Endodermal cell (in vitro differentiated cells): ENCODE results near the gene IL11RA. TPM values are rescaled to one million over a fixed set of nuclear protein-coding genes. Genes with fewer than 3 reads are reported as not detected.
A peak's percentile ranks its signal among the peaks of the same experiment; 100 is the strongest.
"Not testable (repeated sequence)": the region's sequence is repeated elsewhere in the genome, so short reads cannot be mapped to it uniquely, and the experiment has no call there.

Experiments
- DNase-seq: peaks from one replicate; pipeline ENCODE4 v3.0.0-alpha.2; 2017
- H3K27ac ChIP-seq: 2 replicates; pipeline ENCODE4 v1.5.1; 2013; ENCODE audit warnings: mild to moderate bottlenecking, low read depth, low read length, moderate library complexity
- H3K27me3 ChIP-seq: 2 replicates; pipeline ENCODE4 v1.6.1; 2013; ENCODE audit warnings: mild to moderate bottlenecking, low read length, moderate library complexity; ENCODE audit not compliant: insufficient read depth, control insufficient read depth, poor library complexity, severe bottlenecking
- H3K36me3 ChIP-seq: 2 replicates; pipeline ENCODE4 v1.7.0; 2013; ENCODE audit warnings: mild to moderate bottlenecking, low read length, moderate library complexity; ENCODE audit not compliant: control insufficient read depth, insufficient read depth
- H3K4me1 ChIP-seq: one replicate; pipeline ENCODE4 v1.7.0; 2013; ENCODE audit warnings: low read length; ENCODE audit not compliant: control insufficient read depth, insufficient read depth
- H3K4me3 ChIP-seq: 2 replicates; pipeline ENCODE4 v1.5.1; 2013; ENCODE audit warnings: mild to moderate bottlenecking, low read length, moderate library complexity
- H3K9ac ChIP-seq: 2 replicates; pipeline ENCODE4 v1.6.1; 2013; ENCODE audit warnings: mild to moderate bottlenecking, low read length, moderate library complexity; ENCODE audit not compliant: poor library complexity, severe bottlenecking; ENCODE audit errors: extremely low read depth
- H3K9me3 ChIP-seq: 2 replicates; pipeline ENCODE4 v1.6.1; 2013; ENCODE audit warnings: mild to moderate bottlenecking, low read length, moderate library complexity; ENCODE audit not compliant: control insufficient read depth
- H3K27ac Mint-ChIP-seq: 2 replicates; pipeline ENCODE4 v1.8.0; 2020; ENCODE audit warnings: mixed read lengths
- H3K27me3 Mint-ChIP-seq: 2 replicates; pipeline ENCODE4 v1.8.0; 2021; ENCODE audit warnings: mild to moderate bottlenecking, mixed read lengths; ENCODE audit not compliant: insufficient read depth
- H3K36me3 Mint-ChIP-seq: 2 replicates; pipeline ENCODE4 v1.8.0; 2020; ENCODE audit warnings: low read depth, mixed read lengths
- H3K4me1 Mint-ChIP-seq: 2 replicates; pipeline ENCODE4 v1.8.0; 2020; ENCODE audit warnings: mixed read lengths
- H3K4me3 Mint-ChIP-seq: 2 replicates; pipeline ENCODE4 v1.8.0; 2020; ENCODE audit warnings: mild to moderate bottlenecking, moderate library complexity, mixed read lengths
- H3K9me3 Mint-ChIP-seq: 2 replicates; pipeline ENCODE4 v1.8.0; 2020; ENCODE audit warnings: mild to moderate bottlenecking, mixed read lengths
- CTCF ChIP-seq: fragments of 200-600 bp; sonication (generic); conservative IDR thresholded peaks from 2 replicates; pipeline ENCODE4 v1.5.0; 2021; ENCODE audit warnings: antibody characterized with exemption, mild to moderate bottlenecking
- WGBS, 2 experiments: methylation state at CpG; one replicate each; pipeline versions ENCODE4 v1.1.5 to v1.1.7; 2013; ENCODE audit warnings: missing lambda C conversion rate in 2 of 2, mixed read lengths in 1 of 2; ENCODE audit not compliant: insufficient coverage in 1 of 2, insufficient read length in 1 of 2; 5-methylcytosine and 5-hydroxymethylcytosine counted together
- total RNA-seq, 2 donors: library from RNA; stranded (reverse); fragmentation: NEBNext Ultra II Directional in 1 of 2; extraction: Animal tissue kit (Norgen Biotek cat#: 25700) in 1 of 2; gene quantifications; 2 replicates in 1 of 2; 3 replicates in 1 of 2; pipeline ENCODE4 v1.2.1, GENCODE V29; 2021

IL11RA gene
- total RNA-seq, 2 donors from 2014 or later, result 6.9 to 12.7 TPM

- WGBS, 2 experiments, result 34 to 53% methylated on average over 2 to 7 of the region's 7 CpGs
- Histone ChIP-seq H3K4me3 (peak overlapping the region; percentile 84), H3K27me3 (no peaks in the 10 kb centered on the region), H3K9me3 (no peaks in the 10 kb centered on the region), H3K27ac (no peak overlapping the region), H3K36me3 (no peaks in the 10 kb centered on the region), H3K4me1 (no peaks in the 10 kb centered on the region), H3K9ac (peak overlapping the region; percentile 15)
- Mint-ChIP-seq H3K4me3 (peak overlapping the region; percentile 69), H3K36me3 (peaks cover 11% of the 10 kb centered on the region), H3K27ac (peak overlapping the region; percentile 79), H3K9me3 (no peaks in the 10 kb centered on the region), H3K27me3 (peaks cover 11% of the 10 kb centered on the region), H3K4me1 (peaks cover 18% of the 10 kb centered on the region)
- no peak for TF ChIP-seq CTCF
- no peak for DNase-seq
Measured at GRCh38 chr9:34638138-34638445, 13.9 kb upstream of the IL11RA start.

- H3K27ac ChIP-seq, H3K27ac Mint-ChIP-seq, H3K9me3 Mint-ChIP-seq, H3K36me3 ChIP-seq, H3K9ac ChIP-seq, H3K27me3 Mint-ChIP-seq, H3K4me3 Mint-ChIP-seq, DNase-seq, H3K4me1 ChIP-seq, H3K4me3 ChIP-seq, H3K27me3 ChIP-seq, H3K9me3 ChIP-seq: not testable (repeated sequence)
- 82 to 92% methylated on average over 4 to 8 of the region's 8 CpGs for WGBS, 2 experiments
- Mint-ChIP-seq H3K36me3 (peaks cover 11% of the 10 kb centered on the region), H3K4me1 (peaks cover 19% of the 10 kb centered on the region)
Measured at GRCh38 chr9:34639322-34639721, 12.7 kb upstream of the IL11RA start.

- TF ChIP-seq CTCF, result no peak
- Mint-ChIP-seq H3K9me3 (no peaks in the 10 kb centered on the region), H3K27me3 (no peaks in the 10 kb centered on the region), H3K4me1 (peaks cover 32% of the 10 kb centered on the region), H3K27ac (no peak overlapping the region), H3K36me3 (no peaks in the 10 kb centered on the region), H3K4me3 (no peak overlapping the region)
- peaks cover 8% of the 10 kb centered on the region for H3K4me1 ChIP-seq
- H3K4me3 ChIP-seq, result no peak overlapping the region
- no peaks in the 10 kb centered on the region for H3K36me3 ChIP-seq
- DNase-seq, result no peak
- H3K27me3 ChIP-seq, result no peaks in the 10 kb centered on the region
- H3K27ac ChIP-seq, result no peak overlapping the region
- 86 to 95% methylated on average over 1 of the region's 1 CpG for WGBS, 2 experiments
- H3K9ac ChIP-seq, result no peak overlapping the region
- no peaks in the 10 kb centered on the region for H3K9me3 ChIP-seq
Measured at GRCh38 chr9:34642679-34643078, 9.3 kb upstream of the IL11RA start.

GRCh38 chr9:34644766-34645314, 7.1 kb upstream of the IL11RA start:
- Mint-ChIP-seq H3K9me3 (no peaks in the 10 kb centered on the region), H3K4me1 (peaks cover 25% of the 10 kb centered on the region), H3K36me3 (peaks cover 17% of the 10 kb centered on the region), H3K27ac (peak overlapping the region; percentile 71), H3K4me3 (peak overlapping the region; percentile 14), H3K27me3 (no peaks in the 10 kb centered on the region)
- H3K9me3 ChIP-seq, result no peaks in the 10 kb centered on the region
- no peak overlapping the region for H3K27ac ChIP-seq
- H3K36me3 ChIP-seq, result peaks cover 19% of the 10 kb centered on the region
- no peaks in the 10 kb centered on the region for H3K27me3 ChIP-seq
- no peak for TF ChIP-seq CTCF
- H3K4me1 ChIP-seq, result peaks cover 14% of the 10 kb centered on the region
- H3K9ac ChIP-seq, result no peak overlapping the region
- H3K4me3 ChIP-seq, result no peak overlapping the region
- DNase-seq, result no peak
